ENCODE results near the gene ARHGEF19.

DNA sequence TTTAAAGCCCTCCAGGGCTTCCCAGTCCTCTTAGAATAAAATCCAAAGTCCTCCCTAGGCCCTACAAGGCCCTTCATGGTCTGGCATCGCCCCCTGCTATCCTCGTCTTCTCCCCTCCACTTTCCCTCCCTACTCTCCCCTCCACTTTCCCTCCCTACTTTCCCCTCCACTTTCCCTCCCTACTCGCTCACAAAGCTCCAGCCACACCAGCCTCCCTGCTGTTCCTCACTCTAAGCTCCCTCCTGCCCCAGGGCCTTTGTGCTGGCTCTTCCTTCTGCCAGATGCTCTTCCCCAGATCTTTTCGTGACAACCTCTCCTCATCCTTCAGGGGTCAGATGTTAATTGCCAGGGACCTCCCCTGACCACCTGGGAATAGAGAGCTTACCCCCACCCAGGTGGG lies 12.8 kb downstream of the ARHGEF19 start:
- TF ChIP-seq POLR2A (IDR thresholded peaks at IDR 0.05; ENCODE audit: low read length) = no peak
- TF ChIP-seq GATA1 (IDR thresholded peaks at IDR 0.05; ENCODE audit: low read depth, low read length) = no peak
